Activated naive CD8-positive, alpha-beta T cell treated with anti-CD3 and anti-CD28 coated beads, Interleukin-2, amount 10 ng/mL, durations not matched to agents 7 days and 5 days (primary cell): ENCODE results near the gene MAP6. TPM values are rescaled to one million over a fixed set of nuclear protein-coding genes. Genes with fewer than 3 reads are reported as not detected.

Experiments
- ATAC-seq: fragments of 150-1000 bp; cut with Tn5 transposase; one replicate; pipeline ENCODE4 v1.10.0; 2021; ENCODE audit warnings: low read depth, moderate library complexity
- POLR2A ChIA-PET: fragments of 350-600 bp; sonication (Branson Sonifier 250); formaldehyde crosslinking; loops from one replicate; lab custom pipeline; 2021; ENCODE audit warnings: antibody characterized with exemption; lab: Charles Lee
- DNase-seq: peaks from one replicate; pipeline ENCODE4 v3.0.0; 2021
- H3K27ac Mint-ChIP-seq: one replicate; pipeline ENCODE4 v1.8.0; 2022; ENCODE audit warnings: mild to moderate bottlenecking, mixed read lengths
- H3K27me3 Mint-ChIP-seq: one replicate; pipeline ENCODE4 v1.8.0; 2022; ENCODE audit warnings: mild to moderate bottlenecking, moderate library complexity, mixed read lengths
- H3K36me3 Mint-ChIP-seq: one replicate; pipeline ENCODE4 v1.8.0; 2021; ENCODE audit warnings: mild to moderate bottlenecking, mixed read lengths
- H3K4me1 Mint-ChIP-seq: one replicate; pipeline ENCODE4 v1.8.0; 2021; ENCODE audit warnings: mixed read lengths
- H3K4me3 Mint-ChIP-seq: one replicate; pipeline ENCODE4 v1.8.0; 2022; ENCODE audit warnings: mild to moderate bottlenecking, moderate library complexity, mixed read lengths
- H3K9me3 Mint-ChIP-seq: one replicate; pipeline ENCODE4 v1.8.0; 2021; ENCODE audit warnings: mixed read lengths
- total RNA-seq, 2 experiments: library from RNA; stranded (reverse); gene quantifications; one replicate each; pipeline ENCODE4 v1.2.3, GENCODE V29; 2021

MAP6 gene
- total RNA-seq, 2 experiments from 2014 or later, result not detected

DNA sequence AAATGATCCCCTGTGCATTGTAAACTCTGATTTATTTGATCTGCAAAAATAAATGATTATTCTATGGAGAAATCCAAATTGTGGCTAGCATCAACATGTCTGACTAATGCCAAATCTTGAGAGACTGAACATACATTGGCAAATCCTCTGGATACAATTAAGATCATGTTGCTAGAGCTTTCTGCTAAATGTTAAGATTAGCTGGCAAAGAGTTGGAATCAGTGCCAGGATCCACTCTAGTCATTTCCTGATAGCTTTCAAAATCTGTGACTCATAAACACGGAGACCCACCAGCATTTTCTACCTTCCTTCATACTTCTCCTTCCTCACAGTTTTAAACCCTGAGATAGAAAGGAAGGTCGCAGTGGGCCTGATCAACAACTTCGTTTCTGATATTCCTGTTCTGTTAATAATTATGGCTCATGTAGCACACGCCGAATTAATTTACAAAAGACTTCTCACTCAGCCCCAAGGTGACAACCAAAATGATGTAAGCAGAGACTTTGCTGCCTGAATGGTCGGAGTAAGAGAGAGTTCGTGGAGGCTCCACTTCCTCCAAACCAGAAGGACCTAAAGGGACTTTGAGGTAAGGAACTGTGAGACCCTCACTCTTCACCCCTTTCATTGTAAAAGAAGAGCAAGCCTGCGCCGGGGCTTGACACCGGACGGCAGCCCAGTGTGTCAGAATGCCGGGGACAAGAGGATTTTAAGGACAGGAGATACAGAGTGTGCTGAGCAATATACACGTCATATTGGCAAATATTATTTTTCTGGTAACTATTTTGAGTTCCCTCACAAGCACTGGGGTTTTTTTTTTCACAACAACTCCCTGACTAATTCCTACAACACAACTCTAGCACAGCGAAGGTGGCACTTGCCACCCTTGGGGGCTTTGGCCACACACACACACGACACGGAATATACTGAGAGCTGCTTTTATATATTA, 64.8 kb downstream of the MAP6 start:
- Mint-ChIP-seq H3K27ac (no peak overlapping the region), H3K36me3 (no peaks in the 10 kb centered on the region), H3K4me3 (no peak overlapping the region), H3K9me3 (no peaks in the 10 kb centered on the region), H3K4me1 (peaks cover 3% of the 10 kb centered on the region), H3K27me3 (peaks cover 31% of the 10 kb centered on the region)
- no peak for ATAC-seq
- DNase-seq, result no peak
- POLR2A ChIA-PET, result no interaction called here

GRCh38 chr11:75602951-75603350, 65.9 kb downstream of the MAP6 start:
- H3K27ac Mint-ChIP-seq, result no peak overlapping the region
- ATAC-seq (no peak), DNase-seq (no peak)
- peaks cover 33% of the 10 kb centered on the region for H3K27me3 Mint-ChIP-seq
- no peaks in the 10 kb centered on the region for H3K36me3 Mint-ChIP-seq
- H3K9me3 Mint-ChIP-seq, result no peaks in the 10 kb centered on the region
- H3K4me1 Mint-ChIP-seq, result peaks cover 7% of the 10 kb centered on the region
- no peak overlapping the region for H3K4me3 Mint-ChIP-seq
- POLR2A ChIA-PET, result no interaction called here

GRCh38 chr11:75601494-75601893, 67.3 kb downstream of the MAP6 start:
- Mint-ChIP-seq H3K4me3 (no peak overlapping the region), H3K4me1 (peaks cover 7% of the 10 kb centered on the region), H3K36me3 (no peaks in the 10 kb centered on the region), H3K27ac (no peak overlapping the region), H3K9me3 (no peaks in the 10 kb centered on the region), H3K27me3 (peaks cover 30% of the 10 kb centered on the region)
- DNase-seq (no peak), ATAC-seq (no peak)
- POLR2A ChIA-PET, result no interaction called here

- Mint-ChIP-seq H3K27me3 (peaks cover 28% of the 10 kb centered on the region), H3K4me1 (peaks cover 7% of the 10 kb centered on the region), H3K27ac (no peak overlapping the region), H3K36me3 (no peaks in the 10 kb centered on the region), H3K9me3 (no peaks in the 10 kb centered on the region), H3K4me3 (no peak overlapping the region)
- ATAC-seq (no peak), DNase-seq (no peak)
- POLR2A ChIA-PET, result no interaction called here
These were observed 68.5 kb downstream of the MAP6 start for GRCh38 chr11:75600356-75600755.

DNA sequence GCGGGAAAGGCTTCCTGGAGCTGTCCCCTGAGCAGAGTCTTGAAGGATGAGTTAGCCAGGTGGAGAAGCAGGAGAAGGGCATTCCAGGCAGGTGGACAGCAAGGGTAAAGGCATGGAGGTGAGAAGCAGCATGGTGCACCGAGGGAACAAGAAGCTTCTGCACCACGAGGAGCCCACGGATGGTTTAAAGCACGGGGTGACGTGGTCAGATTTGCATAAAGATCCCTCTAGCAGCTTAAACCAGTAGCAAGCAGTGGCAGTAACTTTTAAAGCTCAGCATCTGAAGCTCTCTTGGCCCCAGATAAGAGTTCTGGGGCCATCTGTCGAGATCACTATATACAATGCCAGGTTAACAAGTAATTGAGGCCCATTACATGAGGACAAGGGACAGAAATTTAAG, 69.9 kb downstream of the MAP6 start:
- H3K36me3 Mint-ChIP-seq, result no peaks in the 10 kb centered on the region

GRCh38 chr11:75598264-75598663, 70.6 kb downstream of the MAP6 start:
- Mint-ChIP-seq H3K4me3 (no peak overlapping the region), H3K27me3 (peaks cover 23% of the 10 kb centered on the region)
- POLR2A ChIA-PET, result interaction anchor here (0.6 kb wide), 1 partner anchor 420 kb away, joined by 3 read pairs; no protein-coding TSS in a partner anchor

More for the DNA sequence above, 69.9 kb downstream of the MAP6 start:
- DNase-seq (no peak), ATAC-seq (no peak)
- Mint-ChIP-seq H3K9me3 (no peaks in the 10 kb centered on the region), H3K27me3 (peaks cover 25% of the 10 kb centered on the region), H3K4me3 (no peak overlapping the region), H3K4me1 (peaks cover 7% of the 10 kb centered on the region), H3K27ac (no peak overlapping the region)
- POLR2A ChIA-PET, result interaction anchor here (0.6 kb wide), 1 partner anchor 421 kb away, joined by 3 read pairs; no protein-coding TSS in a partner anchor

GRCh38 chr11:75597636-75598035, 71.2 kb downstream of the MAP6 start:
- Mint-ChIP-seq H3K9me3 (no peaks in the 10 kb centered on the region), H3K4me1 (peaks cover 6% of the 10 kb centered on the region), H3K36me3 (no peaks in the 10 kb centered on the region), H3K27me3 (peaks cover 22% of the 10 kb centered on the region), H3K27ac (no peak overlapping the region), H3K4me3 (no peak overlapping the region)
- no peak for ATAC-seq
- POLR2A ChIA-PET, result no interaction called here
- DNase-seq, result no peak

More at GRCh38 chr11:75598264-75598663, 70.6 kb downstream of the MAP6 start:
- H3K27ac Mint-ChIP-seq, result no peak overlapping the region
- ATAC-seq (no peak), DNase-seq (no peak)
- H3K36me3 Mint-ChIP-seq, result no peaks in the 10 kb centered on the region
- H3K9me3 Mint-ChIP-seq, result no peaks in the 10 kb centered on the region
- peaks cover 7% of the 10 kb centered on the region for H3K4me1 Mint-ChIP-seq

- Mint-ChIP-seq H3K9me3 (no peaks in the 10 kb centered on the region), H3K4me1 (peaks cover 13% of the 10 kb centered on the region), H3K27ac (no peak overlapping the region), H3K27me3 (peaks cover 29% of the 10 kb centered on the region), H3K36me3 (no peaks in the 10 kb centered on the region), H3K4me3 (no peak overlapping the region)
- POLR2A ChIA-PET, result no interaction called here
- ATAC-seq (no peak), DNase-seq (no peak)
These were observed 71.9 kb downstream of the MAP6 start for GRCh38 chr11:75596914-75597313.

- Mint-ChIP-seq H3K4me3 (no peak overlapping the region), H3K27me3 (peaks cover 22% of the 10 kb centered on the region), H3K36me3 (no peaks in the 10 kb centered on the region), H3K4me1 (peaks cover 14% of the 10 kb centered on the region), H3K27ac (no peak overlapping the region), H3K9me3 (no peaks in the 10 kb centered on the region)
- no peak for ATAC-seq
- DNase-seq, result no peak
- POLR2A ChIA-PET, result no interaction called here
These were observed 73.4 kb downstream of the MAP6 start for GRCh38 chr11:75595429-75595828.

DNA sequence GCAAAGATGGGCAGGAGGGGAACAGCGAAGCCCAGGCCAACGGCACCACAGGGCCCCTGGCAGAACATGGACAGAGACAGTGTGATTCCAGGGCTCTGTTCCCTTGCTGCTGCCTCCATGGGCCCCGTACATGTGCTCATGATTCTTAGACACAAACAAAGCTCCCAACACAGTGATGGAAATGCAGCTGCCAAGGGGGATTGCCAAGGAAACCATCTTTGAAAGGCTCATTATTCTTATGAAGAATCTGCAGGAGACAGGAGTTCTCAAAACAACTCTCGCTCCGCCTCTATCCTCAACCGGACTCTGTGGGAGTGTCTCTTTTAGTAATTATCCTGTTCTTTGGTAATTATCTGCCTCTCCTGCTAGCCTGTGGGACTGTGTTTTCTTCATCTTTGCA, 74.6 kb downstream of the MAP6 start:
- H3K36me3 Mint-ChIP-seq, result no peaks in the 10 kb centered on the region
- DNase-seq (no peak), ATAC-seq (no peak)
- no peaks in the 10 kb centered on the region for H3K9me3 Mint-ChIP-seq
- H3K4me1 Mint-ChIP-seq, result peaks cover 14% of the 10 kb centered on the region
- H3K4me3 Mint-ChIP-seq, result no peak overlapping the region
- POLR2A ChIA-PET, result interaction anchor here (1.5 kb wide), 1 partner anchor 23 kb away, joined by 3 read pairs; no protein-coding TSS in a partner anchor
- no peak overlapping the region for H3K27ac Mint-ChIP-seq
- H3K27me3 Mint-ChIP-seq, result peaks cover 20% of the 10 kb centered on the region

DNA sequence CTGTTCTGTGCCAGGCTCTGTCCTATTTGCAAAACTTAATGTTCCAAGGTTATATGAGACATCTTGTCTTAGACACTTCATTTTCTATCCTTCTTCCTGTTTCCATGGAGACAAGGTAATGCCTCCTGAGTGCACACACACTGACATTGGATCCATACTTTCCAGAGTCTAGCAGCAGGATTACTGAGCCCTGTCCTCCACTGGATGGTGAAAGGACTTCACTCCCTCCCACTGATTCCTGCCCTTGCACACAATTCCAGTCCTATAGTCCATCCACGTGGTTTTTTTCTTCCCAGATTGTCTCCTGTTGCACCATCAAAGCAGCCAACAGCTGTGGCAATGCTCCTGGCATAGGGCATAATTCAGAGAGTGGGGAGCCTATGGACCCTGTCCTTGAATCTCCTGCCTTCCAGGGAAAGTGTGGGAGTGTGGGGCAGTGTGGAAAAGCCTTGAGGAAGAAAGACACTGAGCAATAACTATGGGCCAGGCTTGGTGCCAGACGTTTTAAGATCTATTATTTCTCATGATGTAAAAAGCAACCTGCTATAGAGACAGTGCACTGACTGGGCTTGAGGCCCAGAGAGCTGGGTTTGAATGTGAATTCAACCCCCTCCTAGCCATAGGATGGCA, 75.4 kb downstream of the MAP6 start:
- no peak for DNase-seq
- no peak for ATAC-seq
- peaks cover 10% of the 10 kb centered on the region for H3K4me1 Mint-ChIP-seq
- H3K9me3 Mint-ChIP-seq, result no peaks in the 10 kb centered on the region
- H3K27me3 Mint-ChIP-seq, result peaks cover 17% of the 10 kb centered on the region
- no peak overlapping the region for H3K4me3 Mint-ChIP-seq
- POLR2A ChIA-PET, result interaction anchor here (1.5 kb wide), 1 partner anchor 22 kb away, joined by 3 read pairs; no protein-coding TSS in a partner anchor
- H3K36me3 Mint-ChIP-seq, result no peaks in the 10 kb centered on the region
- no peak overlapping the region for H3K27ac Mint-ChIP-seq

GRCh38 chr11:75592715-75593114, 76.1 kb downstream of the MAP6 start:
- ATAC-seq (peak; percentile 69), DNase-seq (no peak)
- H3K27me3 Mint-ChIP-seq, result peaks cover 15% of the 10 kb centered on the region
- no peaks in the 10 kb centered on the region for H3K36me3 Mint-ChIP-seq
- H3K4me1 Mint-ChIP-seq, result peaks cover 10% of the 10 kb centered on the region
- H3K27ac Mint-ChIP-seq, result no peak overlapping the region
- no peak overlapping the region for H3K4me3 Mint-ChIP-seq
- no peaks in the 10 kb centered on the region for H3K9me3 Mint-ChIP-seq
- POLR2A ChIA-PET, result no interaction called here

GRCh38 chr11:75591966-75592365, 76.9 kb downstream of the MAP6 start:
- POLR2A ChIA-PET, result no interaction called here
- Mint-ChIP-seq H3K27me3 (peaks cover 13% of the 10 kb centered on the region), H3K4me3 (no peak overlapping the region), H3K9me3 (no peaks in the 10 kb centered on the region), H3K27ac (no peak overlapping the region), H3K4me1 (peaks cover 10% of the 10 kb centered on the region), H3K36me3 (no peaks in the 10 kb centered on the region)
- DNase-seq (no peak), ATAC-seq (no peak)
